ENCODE measurements around the gene OLIG1. TPM values are rescaled to one million over a fixed set of nuclear protein-coding genes. Genes with fewer than 3 reads are reported as not detected.
A peak's percentile ranks its signal among the peaks of the same experiment; 100 is the strongest.

The OLIG1 gene
- total and polyA plus RNA-seq, 3 experiments from 2014 or later = not detected

DNA sequence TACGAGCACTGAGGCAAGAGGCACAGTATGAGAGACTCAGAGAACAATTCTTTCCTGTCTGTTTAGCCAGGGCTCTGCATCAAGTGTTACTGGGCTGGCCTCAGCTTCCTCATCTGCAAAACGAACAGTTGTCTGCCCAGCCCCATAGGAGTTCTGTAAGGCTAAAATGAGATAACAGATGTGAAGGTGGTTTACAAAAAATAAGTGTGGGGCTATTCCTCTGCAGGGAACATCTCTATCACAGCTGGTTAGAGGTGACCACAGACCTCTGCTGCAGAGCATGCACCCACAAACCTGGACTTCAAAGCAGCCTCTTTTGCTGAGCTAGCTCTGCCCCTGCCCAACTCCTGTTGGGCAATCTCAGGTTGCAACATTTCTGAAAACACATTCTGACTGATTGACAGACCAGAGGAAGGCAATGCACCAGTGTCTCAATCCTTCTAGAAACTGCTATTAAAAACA, 10.5 kb upstream of the OLIG1 start:
- Mint-ChIP-seq H3K36me3 (peaks cover 0 to 4% (median 0%) of the 10 kb centered on the region in 3 donors), H3K4me3 (peak overlapping the region in 1 of 7 donors; percentile 38), H3K27me3 (peaks cover 26 to 39% of the 10 kb centered on the region in 2 donors), H3K27ac (peak overlapping the region in 1 of 8 donors; percentile 39), H3K9me3 (no peaks in the 10 kb centered on the region), H3K4me1 (peaks cover 14 to 16% (median 14%) of the 10 kb centered on the region in 3 donors)
- peak in 1 of 5 donors; percentile 17 for DNase-seq
- H3K27me3 ChIP-seq (ENCODE audit: insufficient read depth, low read length, poor library complexity, severe bottlenecking) = peaks cover 4% of the 10 kb centered on the region
- POLR2A ChIA-PET = no interaction called here
- no peaks in the 10 kb centered on the region for H3K4me1 ChIP-seq (ENCODE audit: insufficient read depth, low read length)
- H3K9me3 ChIP-seq (ENCODE audit: low read length) = no peaks in the 10 kb centered on the region
- H3K36me3 ChIP-seq (ENCODE audit: insufficient read depth, low read length) = no peaks in the 10 kb centered on the region
- H3K4me3 ChIP-seq (ENCODE audit: low read length) = no peak overlapping the region
- CTCF ChIA-PET = no interaction called here
- no peak overlapping the region for H3K27ac ChIP-seq (ENCODE audit: low read depth, low read length)

DNA sequence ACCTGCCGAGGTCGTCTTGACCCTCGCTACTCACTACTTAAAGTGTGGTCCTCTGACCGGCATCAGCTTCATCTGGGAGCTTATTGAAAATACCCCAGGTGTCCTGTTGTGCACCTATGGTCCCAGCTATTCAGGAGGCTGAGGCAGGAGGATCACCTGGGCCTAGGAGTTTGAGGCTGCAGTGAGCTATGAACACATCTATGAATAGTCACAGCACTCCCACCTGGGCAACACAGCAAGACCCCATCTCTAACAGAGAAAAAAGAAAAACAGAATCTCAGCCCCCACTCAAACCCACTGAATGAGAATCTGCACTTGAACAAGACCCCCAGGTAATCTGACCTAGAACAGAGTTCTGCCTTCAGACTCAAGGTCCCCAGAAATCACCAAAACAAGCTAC, 8.7 kb upstream of the OLIG1 start:
- Mint-ChIP-seq H3K4me3 (no peak overlapping the region), H3K27me3 (peaks cover 29 to 49% of the 10 kb centered on the region in 2 donors), H3K9me3 (no peaks in the 10 kb centered on the region), H3K36me3 (no peaks in the 10 kb centered on the region), H3K4me1 (peaks cover 14 to 16% (median 14%) of the 10 kb centered on the region in 3 donors), H3K27ac (no peak overlapping the region)
- no peak for DNase-seq
- H3K36me3 ChIP-seq (ENCODE audit: insufficient read depth, low read length) = no peaks in the 10 kb centered on the region
- ChIA-PET CTCF (no interaction called here), POLR2A (no interaction called here)
- H3K4me1 ChIP-seq (ENCODE audit: insufficient read depth, low read length) = no peaks in the 10 kb centered on the region
- H3K4me3 ChIP-seq (ENCODE audit: low read length) = no peak overlapping the region
- H3K27ac ChIP-seq (ENCODE audit: low read depth, low read length) = no peak overlapping the region
- H3K27me3 ChIP-seq (ENCODE audit: insufficient read depth, low read length, poor library complexity, severe bottlenecking) = peaks cover 4% of the 10 kb centered on the region
- no peaks in the 10 kb centered on the region for H3K9me3 ChIP-seq (ENCODE audit: low read length)

GRCh38 chr21:33063375-33063883, 6.5 kb upstream of the OLIG1 start:
- Histone ChIP-seq H3K9me3 (ENCODE audit: low read length) (no peaks in the 10 kb centered on the region), H3K27ac (ENCODE audit: low read depth, low read length) (no peak overlapping the region), H3K36me3 (ENCODE audit: insufficient read depth, low read length) (no peaks in the 10 kb centered on the region), H3K4me3 (ENCODE audit: low read length) (no peak overlapping the region), H3K27me3 (ENCODE audit: insufficient read depth, low read length, poor library complexity, severe bottlenecking) (peaks cover 6% of the 10 kb centered on the region), H3K4me1 (ENCODE audit: insufficient read depth, low read length) (no peaks in the 10 kb centered on the region)
- ChIA-PET CTCF (no interaction called here), POLR2A (no interaction called here)
- Mint-ChIP-seq H3K27ac (no peak overlapping the region), H3K27me3 (peaks cover 47 to 67% of the 10 kb centered on the region in 2 donors), H3K4me1 (peaks cover 14 to 16% (median 14%) of the 10 kb centered on the region in 3 donors), H3K4me3 (no peak overlapping the region), H3K9me3 (no peaks in the 10 kb centered on the region), H3K36me3 (no peaks in the 10 kb centered on the region)
- DNase-seq = no peak

- H3K4me1 Mint-ChIP-seq = peaks cover 10 to 13% (median 12%) of the 10 kb centered on the region in 3 donors
- no peaks in the 10 kb centered on the region for H3K36me3 Mint-ChIP-seq
- peaks cover 51 to 74% of the 10 kb centered on the region in 2 donors for H3K27me3 Mint-ChIP-seq
- no peak overlapping the region for H3K27ac Mint-ChIP-seq
- ChIA-PET CTCF (no interaction called here), POLR2A (no interaction called here)
- Histone ChIP-seq H3K4me3 (ENCODE audit: low read length) (no peak overlapping the region), H3K9me3 (ENCODE audit: low read length) (no peaks in the 10 kb centered on the region), H3K27ac (ENCODE audit: low read depth, low read length) (no peak overlapping the region), H3K36me3 (ENCODE audit: insufficient read depth, low read length) (no peaks in the 10 kb centered on the region), H3K4me1 (ENCODE audit: insufficient read depth, low read length) (no peaks in the 10 kb centered on the region), H3K27me3 (ENCODE audit: insufficient read depth, low read length, poor library complexity, severe bottlenecking) (peaks cover 12% of the 10 kb centered on the region)
- no peak overlapping the region for H3K4me3 Mint-ChIP-seq
- no peak for DNase-seq
- peaks cover 0 to 2% (median 0%) of the 10 kb centered on the region in 5 donors for H3K9me3 Mint-ChIP-seq
Observed at GRCh38 chr21:33063907-33064622, 5.9 kb upstream of the OLIG1 start.

- H3K27ac ChIP-seq (ENCODE audit: low read depth, low read length) = no peak overlapping the region
- peaks cover 18% of the 10 kb centered on the region for H3K27me3 ChIP-seq (ENCODE audit: insufficient read depth, low read length, poor library complexity, severe bottlenecking)
- H3K4me1 ChIP-seq (ENCODE audit: insufficient read depth, low read length) = no peaks in the 10 kb centered on the region
- CTCF ChIA-PET = no interaction called here
- no peaks in the 10 kb centered on the region for H3K36me3 Mint-ChIP-seq
- POLR2A ChIA-PET = no interaction called here
- H3K4me3 ChIP-seq (ENCODE audit: low read length) = no peak overlapping the region
- H3K27me3 Mint-ChIP-seq = peaks cover 58 to 81% of the 10 kb centered on the region in 2 donors
- peaks cover 5 to 13% (median 10%) of the 10 kb centered on the region in 3 donors for H3K4me1 Mint-ChIP-seq
- no peak for DNase-seq
- H3K9me3 ChIP-seq (ENCODE audit: low read length) = no peaks in the 10 kb centered on the region
- H3K4me3 Mint-ChIP-seq = no peak overlapping the region
- no peak overlapping the region for H3K27ac Mint-ChIP-seq
- no peaks in the 10 kb centered on the region for H3K36me3 ChIP-seq (ENCODE audit: insufficient read depth, low read length)
- peaks cover 0 to 2% (median 0%) of the 10 kb centered on the region in 5 donors for H3K9me3 Mint-ChIP-seq
Observed at GRCh38 chr21:33064623-33065390, 5.1 kb upstream of the OLIG1 start.

- no peak overlapping the region for H3K4me3 ChIP-seq (ENCODE audit: low read length)
- peaks cover 29% of the 10 kb centered on the region for H3K27me3 ChIP-seq (ENCODE audit: insufficient read depth, low read length, poor library complexity, severe bottlenecking)
- no peaks in the 10 kb centered on the region for H3K36me3 ChIP-seq (ENCODE audit: insufficient read depth, low read length)
- CTCF ChIA-PET = no interaction called here
- POLR2A ChIA-PET = no interaction called here
- no peaks in the 10 kb centered on the region for H3K9me3 ChIP-seq (ENCODE audit: low read length)
- Mint-ChIP-seq H3K27ac (no peak overlapping the region), H3K4me1 (peaks cover 8 to 21% (median 17%) of the 10 kb centered on the region in 3 donors), H3K27me3 (peaks cover 55 to 74% of the 10 kb centered on the region in 2 donors), H3K9me3 (peaks cover 0 to 2% (median 0%) of the 10 kb centered on the region in 5 donors), H3K36me3 (no peaks in the 10 kb centered on the region), H3K4me3 (no peak overlapping the region)
- no peak for DNase-seq
- peaks cover 6% of the 10 kb centered on the region for H3K4me1 ChIP-seq (ENCODE audit: insufficient read depth, low read length)
- H3K27ac ChIP-seq (ENCODE audit: low read depth, low read length) = no peak overlapping the region
Observed at GRCh38 chr21:33067043-33067442, 2.9 kb upstream of the OLIG1 start.

DNA sequence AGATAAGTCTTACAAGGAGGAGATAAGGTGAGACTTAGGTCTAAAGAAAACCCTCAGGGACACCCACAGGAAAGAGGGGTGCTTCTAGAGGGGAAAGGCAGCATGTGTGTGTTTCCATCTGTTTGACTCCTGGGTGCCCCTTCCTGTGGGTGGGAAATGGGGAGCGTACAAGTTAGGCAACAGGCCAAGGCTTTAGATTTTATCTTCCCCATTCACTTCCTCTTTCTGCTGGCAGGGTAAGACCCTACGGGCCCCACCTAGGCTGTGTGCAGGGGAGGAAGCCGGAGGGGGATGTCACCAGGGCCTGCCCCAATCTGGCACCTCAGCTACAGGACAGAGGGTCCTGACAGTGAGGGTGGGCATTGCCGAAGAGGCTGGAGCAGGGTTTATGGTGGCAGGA, 2.5 kb upstream of the OLIG1 start:
- H3K4me1 ChIP-seq (ENCODE audit: insufficient read depth, low read length) = peaks cover 6% of the 10 kb centered on the region
- Mint-ChIP-seq H3K4me3 (no peak overlapping the region), H3K4me1 (peaks cover 9 to 25% (median 21%) of the 10 kb centered on the region in 3 donors), H3K9me3 (peaks cover 0 to 2% (median 0%) of the 10 kb centered on the region in 5 donors), H3K36me3 (no peaks in the 10 kb centered on the region), H3K27ac (peak overlapping the region in 1 of 8 donors; percentile 38), H3K27me3 (peaks cover 60 to 76% of the 10 kb centered on the region in 2 donors)
- no peak overlapping the region for H3K27ac ChIP-seq (ENCODE audit: low read depth, low read length)
- H3K27me3 ChIP-seq (ENCODE audit: insufficient read depth, low read length, poor library complexity, severe bottlenecking) = peaks cover 33% of the 10 kb centered on the region
- H3K9me3 ChIP-seq (ENCODE audit: low read length) = no peaks in the 10 kb centered on the region
- no peaks in the 10 kb centered on the region for H3K36me3 ChIP-seq (ENCODE audit: insufficient read depth, low read length)
- CTCF ChIA-PET = no interaction called here
- no peak for DNase-seq
- POLR2A ChIA-PET = interaction anchor here (0.6 kb wide), 1 partner anchor 302 kb away, joined by 3 read pairs; no protein-coding TSS in a partner anchor
- no peak overlapping the region for H3K4me3 ChIP-seq (ENCODE audit: low read length)

DNA sequence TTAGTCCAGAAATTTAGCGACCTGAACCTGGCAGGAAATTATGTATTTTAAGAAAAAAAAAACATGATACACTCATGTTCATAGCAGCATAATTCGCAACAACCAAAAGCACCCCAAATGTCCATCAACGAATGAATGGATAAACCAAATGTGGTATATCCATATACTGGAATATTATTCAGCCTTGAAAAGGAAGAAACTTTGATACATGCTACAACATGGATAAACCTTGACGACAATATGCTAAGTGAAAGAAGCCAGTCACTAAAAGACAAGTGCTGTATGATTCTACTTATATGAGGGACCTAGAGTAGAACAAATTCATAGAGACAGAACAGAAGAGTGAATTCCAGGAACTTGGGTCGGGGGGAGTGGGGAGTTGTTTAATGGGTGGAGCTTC, 698 bp upstream of the OLIG1 start:
- H3K9me3 Mint-ChIP-seq = peaks cover 0 to 3% (median 0%) of the 10 kb centered on the region in 5 donors
- Histone ChIP-seq H3K36me3 (ENCODE audit: insufficient read depth, low read length) (no peaks in the 10 kb centered on the region), H3K4me3 (ENCODE audit: low read length) (no peak overlapping the region), H3K4me1 (ENCODE audit: insufficient read depth, low read length) (peaks cover 6% of the 10 kb centered on the region), H3K27me3 (ENCODE audit: insufficient read depth, low read length, poor library complexity, severe bottlenecking) (peaks cover 41% of the 10 kb centered on the region), H3K9me3 (ENCODE audit: low read length) (no peaks in the 10 kb centered on the region), H3K27ac (ENCODE audit: low read depth, low read length) (no peak overlapping the region)
- peaks cover 59 to 78% of the 10 kb centered on the region in 2 donors for H3K27me3 Mint-ChIP-seq
- H3K36me3 Mint-ChIP-seq = no peaks in the 10 kb centered on the region
- H3K4me3 Mint-ChIP-seq = peak overlapping the region in 6 of 7 donors; percentile 23 to 74 (median 44)
- POLR2A ChIA-PET = no interaction called here
- DNase-seq = no peak
- CTCF ChIA-PET = no interaction called here
- no peak overlapping the region for H3K27ac Mint-ChIP-seq
- peaks cover 9 to 26% (median 26%) of the 10 kb centered on the region in 3 donors for H3K4me1 Mint-ChIP-seq
